ENCODE measurements around the gene RASSF7. TPM values are rescaled to one million over a fixed set of nuclear protein-coding genes. Genes with fewer than 3 reads are reported as not detected.

RASSF7 gene
- total RNA-seq, 2 experiments from 2014 or later, result 15.1 to 18.0 TPM

DNA sequence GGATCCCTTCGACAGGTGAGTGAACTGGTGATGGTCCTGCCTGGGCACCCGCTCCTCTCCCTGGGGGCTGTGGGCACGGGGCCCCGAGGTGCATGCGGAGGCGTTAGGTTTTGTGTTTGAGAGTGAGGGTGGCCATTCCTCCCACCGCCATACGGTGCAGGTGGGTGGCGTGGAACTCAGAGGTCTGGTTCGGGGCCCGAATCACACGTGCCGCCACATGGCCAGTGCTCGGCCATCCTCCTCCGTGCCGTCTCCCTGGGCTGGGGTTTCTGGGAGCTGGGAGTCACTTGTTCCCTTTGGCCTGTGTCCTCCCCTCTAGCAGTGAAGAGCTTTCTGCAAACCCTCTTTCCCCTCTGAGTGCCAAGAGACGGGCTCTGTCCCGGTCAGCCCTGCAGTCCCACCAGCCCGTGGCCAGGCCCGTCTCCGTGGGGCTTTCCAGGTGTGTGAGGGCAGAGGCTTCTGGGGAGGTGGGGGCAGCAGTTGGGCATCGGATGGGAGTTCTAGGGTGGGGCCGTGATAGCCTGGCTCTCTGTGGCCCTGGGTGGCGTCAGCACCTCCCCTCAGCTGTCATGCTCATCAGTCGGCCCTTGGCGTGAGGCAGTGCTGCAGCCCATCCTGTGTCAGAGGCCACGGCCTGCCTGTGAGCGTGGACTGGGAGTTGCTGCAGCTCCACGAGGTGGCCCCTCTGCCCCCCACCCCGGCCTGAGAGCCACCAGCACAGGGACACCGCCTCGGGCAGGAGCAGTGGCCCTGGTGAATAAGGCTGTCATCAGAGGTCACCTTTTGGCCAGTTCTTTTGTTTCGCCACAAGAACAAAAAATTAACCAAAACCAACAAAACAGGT is 44.7 kb downstream of the RASSF7 start:
- Histone ChIP-seq H3K4me1 (ENCODE audit: insufficient read depth, low read length, poor library complexity, severe bottlenecking) (no peaks in the 10 kb centered on the region), H3K4me3 (ENCODE audit: low read depth, low read length, poor library complexity, severe bottlenecking) (no peak overlapping the region), H3K4me2 (ENCODE audit: low read length) (no peak overlapping the region), H3K9me3 (ENCODE audit: low read length) (no peaks in the 10 kb centered on the region), H3K9me2 (ENCODE audit: insufficient read depth, low read length) (no peaks in the 10 kb centered on the region), H3K79me2 (ENCODE audit: insufficient read depth, low read depth, low read length) (no peaks in the 10 kb centered on the region), H3K27ac (ENCODE audit: low read depth, low read length, poor library complexity, severe bottlenecking) (no peak overlapping the region), H2AFZ (ENCODE audit: low read length) (no peak overlapping the region), H4K20me1 (ENCODE audit: insufficient read depth, low read length) (no peaks in the 10 kb centered on the region), H3K36me3 (ENCODE audit: insufficient read depth, low read length) (peaks cover 96% of the 10 kb centered on the region)
- ChIA-PET CTCF (ENCODE audit: unreplicated experiment) (no interaction called here), POLR2A (no interaction called here)
- intact Hi-C loops (cut with micrococcal nuclease; ENCODE audit: unreplicated experiment), result no loop called here
- no peak for TF ChIP-seq EZH2phosphoT487 (IDR thresholded peaks at IDR 0.05; ENCODE audit: borderline replicate concordance, low read depth, low read length)
- TF ChIP-seq, protein P1, sequence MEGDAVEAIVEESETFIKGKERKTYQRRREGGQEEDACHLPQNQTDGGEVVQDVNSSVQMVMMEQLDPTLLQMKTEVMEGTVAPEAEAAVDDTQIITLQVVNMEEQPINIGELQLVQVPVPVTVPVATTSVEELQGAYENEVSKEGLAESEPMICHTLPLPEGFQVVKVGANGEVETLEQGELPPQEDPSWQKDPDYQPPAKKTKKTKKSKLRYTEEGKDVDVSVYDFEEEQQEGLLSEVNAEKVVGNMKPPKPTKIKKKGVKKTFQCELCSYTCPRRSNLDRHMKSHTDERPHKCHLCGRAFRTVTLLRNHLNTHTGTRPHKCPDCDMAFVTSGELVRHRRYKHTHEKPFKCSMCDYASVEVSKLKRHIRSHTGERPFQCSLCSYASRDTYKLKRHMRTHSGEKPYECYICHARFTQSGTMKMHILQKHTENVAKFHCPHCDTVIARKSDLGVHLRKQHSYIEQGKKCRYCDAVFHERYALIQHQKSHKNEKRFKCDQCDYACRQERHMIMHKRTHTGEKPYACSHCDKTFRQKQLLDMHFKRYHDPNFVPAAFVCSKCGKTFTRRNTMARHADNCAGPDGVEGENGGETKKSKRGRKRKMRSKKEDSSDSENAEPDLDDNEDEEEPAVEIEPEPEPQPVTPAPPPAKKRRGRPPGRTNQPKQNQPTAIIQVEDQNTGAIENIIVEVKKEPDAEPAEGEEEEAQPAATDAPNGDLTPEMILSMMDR (conservative IDR thresholded peaks at IDR 0.05; ENCODE audit: low read length), result no peak
- no TSS peak for BruUV-seq (replicated peaks)
- DNase-seq (ENCODE audit: low spot score), result no peak

- TF ChIP-seq, protein P1 (conservative IDR thresholded peaks at IDR 0.05; ENCODE audit: low read length), result no peak
- TF ChIP-seq EZH2phosphoT487 (IDR thresholded peaks at IDR 0.05; ENCODE audit: borderline replicate concordance, low read depth, low read length), result no peak
- BruUV-seq (replicated peaks), result no TSS peak
- no peak overlapping the region for H3K27ac ChIP-seq (ENCODE audit: low read depth, low read length, poor library complexity, severe bottlenecking)
- no peaks in the 10 kb centered on the region for H3K79me2 ChIP-seq (ENCODE audit: insufficient read depth, low read depth, low read length)
- ChIA-PET POLR2A (no interaction called here), CTCF (ENCODE audit: unreplicated experiment) (no interaction called here)
- intact Hi-C loops (cut with micrococcal nuclease; ENCODE audit: unreplicated experiment), result no loop called here
- H3K4me3 ChIP-seq (ENCODE audit: low read depth, low read length, poor library complexity, severe bottlenecking), result no peak overlapping the region
- H4K20me1 ChIP-seq (ENCODE audit: insufficient read depth, low read length), result no peaks in the 10 kb centered on the region
- no peak for DNase-seq (ENCODE audit: low spot score)
- no peak overlapping the region for H2AFZ ChIP-seq (ENCODE audit: low read length)
- H3K4me2 ChIP-seq (ENCODE audit: low read length), result no peak overlapping the region
- H3K36me3 ChIP-seq (ENCODE audit: insufficient read depth, low read length), result peaks cover 98% of the 10 kb centered on the region
- no peaks in the 10 kb centered on the region for H3K9me2 ChIP-seq (ENCODE audit: insufficient read depth, low read length)
- H3K4me1 ChIP-seq (ENCODE audit: insufficient read depth, low read length, poor library complexity, severe bottlenecking), result no peaks in the 10 kb centered on the region
- no peaks in the 10 kb centered on the region for H3K9me3 ChIP-seq (ENCODE audit: low read length)
Measured at GRCh38 chr11:606245-606644, 45.5 kb downstream of the RASSF7 start.

GRCh38 chr11:607020-607780 is 46.4 kb downstream of the RASSF7 start:
- POLR2A ChIA-PET, result no interaction called here
- no peaks in the 10 kb centered on the region for H4K20me1 ChIP-seq (ENCODE audit: insufficient read depth, low read length)
- intact Hi-C loops (cut with micrococcal nuclease; ENCODE audit: unreplicated experiment), result no loop called here
- no peak overlapping the region for H3K4me2 ChIP-seq (ENCODE audit: low read length)
- H3K36me3 ChIP-seq (ENCODE audit: insufficient read depth, low read length), result peaks cover 98% of the 10 kb centered on the region
- no peak overlapping the region for H3K27ac ChIP-seq (ENCODE audit: low read depth, low read length, poor library complexity, severe bottlenecking)
- no peaks in the 10 kb centered on the region for H3K9me3 ChIP-seq (ENCODE audit: low read length)
- H3K79me2 ChIP-seq (ENCODE audit: insufficient read depth, low read depth, low read length), result no peaks in the 10 kb centered on the region
- CTCF ChIA-PET (ENCODE audit: unreplicated experiment), result no interaction called here
- BruUV-seq (replicated peaks), result no TSS peak
- no peaks in the 10 kb centered on the region for H3K4me1 ChIP-seq (ENCODE audit: insufficient read depth, low read length, poor library complexity, severe bottlenecking)
- no peaks in the 10 kb centered on the region for H3K9me2 ChIP-seq (ENCODE audit: insufficient read depth, low read length)
- H3K4me3 ChIP-seq (ENCODE audit: low read depth, low read length, poor library complexity, severe bottlenecking), result no peak overlapping the region
- DNase-seq (ENCODE audit: low spot score), result no peak
- no peak overlapping the region for H2AFZ ChIP-seq (ENCODE audit: low read length)
- no peak for TF ChIP-seq EZH2phosphoT487 (IDR thresholded peaks at IDR 0.05; ENCODE audit: borderline replicate concordance, low read depth, low read length)
- TF ChIP-seq, protein P1 (conservative IDR thresholded peaks at IDR 0.05; ENCODE audit: low read length), result no peak

Measured in OCI-LY7 (cell line).